Breast epithelium (tissue), 3 donors: ENCODE results near the gene OXSR1.

Experiments
- CTCF ChIP-seq, 3 donors: fragments of 450-650 bp; IDR thresholded peaks; one replicate each; pipeline ENCODE4 v1.5.1; 2016 to 2017; ENCODE audit warnings: antibody characterized with exemption in 3 of 3, mild to moderate bottlenecking in 3 of 3, moderate library complexity in 3 of 3
- POLR2A ChIP-seq: fragments of 450-650 bp; IDR thresholded peaks from one replicate; pipeline ENCODE4 v1.6.1; 2016; ENCODE audit warnings: antibody characterized with exemption, mild to moderate bottlenecking, moderate library complexity
- POLR2AphosphoS5 ChIP-seq, 3 donors: sonication (generic); formaldehyde crosslinking; IDR thresholded peaks; one replicate each; pipeline ENCODE4 v1.6.1; 2017; ENCODE audit warnings: antibody characterized with exemption in 3 of 3

GRCh38 chr3:38264779-38265178, 99.4 kb downstream of the OXSR1 start:
- TF ChIP-seq CTCF (IDR thresholded peaks at IDR 0.05) = no peak
- no peak for TF ChIP-seq POLR2AphosphoS5 (IDR thresholded peaks at IDR 0.05)
- TF ChIP-seq POLR2A = no peak
